ENCODE data around the gene LRRC27.

Gene LRRC27

GRCh38 chr10:132405463-132405991 lies 73.5 kb downstream of the LRRC27 start:
- no peak for DNase-seq

GRCh38 chr10:132406181-132406580 lies 74.2 kb downstream of the LRRC27 start:
- DNase-seq, result no peak

- DNase-seq, result no peak
Measured at GRCh38 chr10:132406750-132407149, 74.8 kb downstream of the LRRC27 start.

GRCh38 chr10:132407243-132407746 lies 75.3 kb downstream of the LRRC27 start:
- DNase-seq, result no peak

- no peak for DNase-seq
Measured at GRCh38 chr10:132407846-132408278, 75.9 kb downstream of the LRRC27 start.

GRCh38 chr10:132408367-132408781 lies 76.4 kb downstream of the LRRC27 start:
- DNase-seq, result no peak

- DNase-seq, result no peak
Measured at GRCh38 chr10:132408823-132409666, 77.1 kb downstream of the LRRC27 start.

GRCh38 chr10:132409667-132410028 lies 77.7 kb downstream of the LRRC27 start:
- DNase-seq, result no peak

- DNase-seq, result no peak
Measured at GRCh38 chr10:132410056-132410778, 78.2 kb downstream of the LRRC27 start.

GRCh38 chr10:132410779-132411532 lies 79.0 kb downstream of the LRRC27 start:
- DNase-seq, result no peak

GRCh38 chr10:132411561-132412253 lies 79.7 kb downstream of the LRRC27 start:
- DNase-seq, result no peak

GRCh38 chr10:132412316-132413192 lies 80.6 kb downstream of the LRRC27 start:
- no peak for DNase-seq

GRCh38 chr10:132413226-132414205 lies 81.5 kb downstream of the LRRC27 start:
- DNase-seq, result no peak

GRCh38 chr10:132414402-132415016 lies 82.5 kb downstream of the LRRC27 start:
- no peak for DNase-seq

- DNase-seq, result no peak
Measured at GRCh38 chr10:132415255-132415654, 83.3 kb downstream of the LRRC27 start.

GRCh38 chr10:132415956-132416355 lies 84.0 kb downstream of the LRRC27 start:
- DNase-seq, result no peak

- no peak for DNase-seq
Measured at GRCh38 chr10:132416566-132417256, 84.7 kb downstream of the LRRC27 start.

- no peak for DNase-seq
Measured at GRCh38 chr10:132417257-132417910, 85.4 kb downstream of the LRRC27 start.
